Activated CD4-positive, alpha-beta T cell treated with anti-CD3 and anti-CD28 coated beads, Interleukin-2, amount 50 U/mL, for 1 hour (primary cell): ENCODE measurements around the gene SLCO3A1.

Source experiments
- DNase-seq: peaks from one replicate; pipeline ENCODE4 v3.0.0-alpha.2; 2020

Gene SLCO3A1

DNA sequence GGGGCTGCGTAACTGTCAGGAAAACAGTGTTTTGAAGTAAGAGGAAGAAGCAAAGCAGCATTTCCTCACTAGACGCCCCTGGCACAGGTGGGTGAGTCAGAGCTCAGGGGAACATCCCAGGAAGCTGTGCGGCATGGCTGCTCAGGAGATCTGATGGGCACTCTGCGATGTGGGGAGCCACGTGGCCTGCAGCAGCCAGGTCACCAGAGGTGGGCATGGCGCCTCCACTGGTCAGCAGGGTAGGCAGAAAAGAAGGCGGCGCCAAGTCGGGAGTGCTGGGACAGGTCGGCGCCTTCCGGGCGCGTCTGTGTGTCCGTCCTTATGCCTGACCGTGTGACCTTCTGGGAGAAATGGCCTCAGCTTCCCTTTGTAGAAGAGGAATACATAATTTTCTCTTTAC lies 290.3 kb downstream of the SLCO3A1 start:
- DNase-seq: no peak

DNA sequence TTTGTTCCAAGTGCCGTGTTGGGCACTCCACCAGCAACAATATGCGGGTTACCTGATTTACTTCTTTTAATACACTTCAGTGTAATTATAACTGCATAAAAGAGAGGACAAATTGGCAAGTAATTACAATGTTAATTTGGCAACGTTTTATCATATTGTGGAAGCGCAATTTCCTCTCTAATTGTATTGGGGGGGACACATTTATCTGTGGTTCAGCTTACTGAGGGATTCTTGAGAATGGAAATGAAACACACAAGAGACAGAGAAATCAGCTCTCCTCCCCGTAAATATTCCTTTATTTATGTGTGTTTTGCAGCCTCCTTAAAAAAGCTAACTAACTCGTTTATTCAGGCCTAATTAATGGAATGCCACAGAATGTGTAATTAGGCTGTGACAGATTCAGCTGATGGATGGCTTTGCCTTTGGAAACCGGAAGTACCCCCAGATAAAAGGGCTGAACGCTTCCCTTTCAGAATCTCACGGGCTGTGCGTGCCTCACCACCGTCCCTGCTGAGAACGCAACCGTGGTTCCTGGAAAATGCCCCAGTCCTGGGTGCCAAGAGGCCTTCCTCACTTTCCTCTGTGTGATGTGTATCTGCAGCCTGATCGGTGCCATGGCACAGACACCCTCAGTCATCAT lies 293.1 kb downstream of the SLCO3A1 start:
- no peak for DNase-seq

DNA sequence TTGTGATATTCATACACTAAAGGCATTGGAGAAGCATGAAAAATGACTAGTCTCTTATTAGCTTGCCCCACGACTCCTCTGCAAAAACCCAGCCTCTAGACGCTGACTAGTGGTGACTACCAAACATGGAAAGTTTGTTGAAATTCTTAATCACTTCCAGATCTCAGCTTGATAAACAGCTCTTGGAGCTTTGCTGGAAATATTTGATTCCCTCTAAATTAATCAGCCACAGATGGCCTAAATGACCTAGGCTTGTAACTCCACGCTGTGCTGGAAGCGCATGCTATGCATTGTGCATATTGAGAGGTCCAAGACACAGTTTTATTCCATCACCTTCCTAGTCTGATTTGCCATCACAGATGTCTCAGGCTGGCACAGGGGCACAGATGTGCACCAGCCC lies 295.5 kb downstream of the SLCO3A1 start:
- no peak for DNase-seq

DNA sequence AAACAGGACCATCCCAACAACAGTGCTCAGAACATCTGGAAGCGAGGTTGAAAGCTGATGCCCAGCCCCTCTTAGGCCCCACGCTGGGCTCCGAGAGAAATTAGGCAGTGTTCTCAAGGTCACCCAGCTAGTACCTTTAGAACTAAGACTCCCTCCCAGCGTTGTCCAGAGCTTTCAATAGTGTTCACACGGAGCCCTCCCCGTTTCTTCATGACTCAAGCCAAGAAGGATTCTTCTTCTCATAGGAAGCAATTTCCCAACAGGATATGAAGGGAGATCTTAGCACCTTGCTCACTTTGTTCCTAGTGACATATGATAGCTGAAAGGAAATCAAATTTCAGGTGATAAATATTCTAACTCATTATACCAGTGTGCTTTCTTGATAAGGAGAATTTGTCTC lies 296.0 kb downstream of the SLCO3A1 start:
- DNase-seq: no peak

DNA sequence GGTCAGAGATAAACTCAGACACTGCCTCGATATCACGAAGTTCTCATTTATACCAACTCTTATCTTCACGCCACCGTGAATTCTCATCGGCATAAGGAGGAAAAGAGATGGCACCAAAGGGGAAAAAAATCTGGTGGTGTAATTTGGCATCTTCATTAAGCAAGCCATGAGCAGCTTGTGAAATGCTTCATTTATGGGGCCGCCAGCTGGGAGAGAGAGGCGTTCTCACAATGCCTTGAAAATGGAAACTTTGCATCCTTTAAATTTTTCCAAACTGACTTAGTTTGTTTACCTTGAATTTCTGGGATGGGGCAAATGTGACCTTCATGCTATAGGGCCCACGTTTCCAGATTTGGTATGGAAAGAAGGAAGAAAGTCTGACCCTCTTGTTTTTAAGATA lies 297.7 kb downstream of the SLCO3A1 start:
- DNase-seq: no peak

DNA sequence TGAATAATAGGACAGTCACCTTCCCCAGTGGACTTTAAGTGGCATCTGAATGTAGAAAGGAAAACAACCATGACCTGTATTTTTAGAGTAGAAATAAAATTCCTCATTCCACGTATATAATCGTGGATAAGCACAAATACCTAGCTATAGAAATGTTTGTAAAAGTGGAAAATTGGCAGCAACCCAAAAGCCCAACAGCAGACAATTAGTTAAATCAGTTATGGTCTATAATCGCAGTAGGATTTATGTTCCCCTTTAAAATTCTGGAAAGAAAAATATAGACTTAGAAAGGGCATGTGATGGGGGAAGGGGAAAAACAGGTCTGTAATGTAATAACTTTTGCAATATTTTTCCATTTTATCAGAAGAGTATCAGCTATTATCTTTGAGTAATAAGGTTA lies 298.2 kb downstream of the SLCO3A1 start:
- DNase-seq: no peak

DNA sequence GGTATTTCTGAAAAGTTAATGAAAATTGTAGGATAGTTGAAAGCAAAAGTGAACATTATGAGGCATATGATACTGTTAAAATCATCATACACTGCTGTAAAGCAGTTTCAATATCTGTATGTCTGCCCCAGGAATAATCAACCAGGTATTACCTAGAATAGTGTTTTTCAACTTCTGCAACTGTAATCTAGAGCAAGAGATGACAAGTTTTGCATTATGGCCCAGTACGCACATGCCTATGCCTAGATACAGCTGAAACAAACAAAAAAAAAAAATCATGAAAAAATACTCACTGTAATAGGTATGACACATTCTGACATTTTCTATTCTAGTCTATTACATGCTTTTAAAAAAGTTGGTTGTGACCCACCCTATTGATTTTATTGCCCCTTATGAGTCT lies 299.5 kb downstream of the SLCO3A1 start:
- no peak for DNase-seq

DNA sequence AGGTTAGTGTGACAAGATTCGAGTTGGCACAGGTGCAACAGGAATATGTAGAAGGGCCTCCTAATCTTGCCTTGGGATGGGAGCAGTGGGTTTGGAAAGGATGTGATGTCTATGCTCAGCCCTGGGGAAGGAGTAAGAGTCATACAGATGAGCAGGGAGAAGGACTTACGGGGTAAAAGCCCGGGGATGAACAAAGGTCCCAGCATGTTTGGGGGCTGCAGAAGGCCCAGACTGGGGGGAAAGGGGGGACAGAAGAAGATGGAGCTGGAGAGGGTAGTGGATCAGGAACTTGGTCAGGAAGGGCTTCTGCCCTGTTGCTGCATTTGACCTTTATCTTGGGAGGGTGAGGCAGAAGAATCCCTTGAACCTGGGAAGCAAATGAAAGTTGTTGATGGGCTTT lies 300.1 kb downstream of the SLCO3A1 start:
- DNase-seq: no peak

DNA sequence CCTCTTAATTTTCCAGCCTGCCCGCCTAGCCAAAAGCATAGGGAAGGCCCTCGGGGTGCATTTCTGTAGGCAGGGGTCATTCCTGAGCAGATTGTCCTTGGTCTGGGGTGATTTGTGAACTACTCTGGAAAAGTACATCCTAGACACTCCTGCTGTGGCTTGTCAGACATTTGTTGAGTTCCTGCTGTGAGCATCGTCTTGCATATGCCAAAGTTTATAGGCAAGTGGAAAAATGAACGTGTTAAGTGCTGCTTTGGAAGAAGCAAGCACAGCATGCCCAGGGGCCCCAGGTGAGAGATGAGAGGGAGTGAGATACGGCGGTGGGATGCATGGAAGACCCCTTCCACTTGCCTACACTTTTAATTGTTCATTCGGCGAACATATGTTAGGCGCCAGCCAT lies 302.4 kb downstream of the SLCO3A1 start:
- no peak for DNase-seq

DNA sequence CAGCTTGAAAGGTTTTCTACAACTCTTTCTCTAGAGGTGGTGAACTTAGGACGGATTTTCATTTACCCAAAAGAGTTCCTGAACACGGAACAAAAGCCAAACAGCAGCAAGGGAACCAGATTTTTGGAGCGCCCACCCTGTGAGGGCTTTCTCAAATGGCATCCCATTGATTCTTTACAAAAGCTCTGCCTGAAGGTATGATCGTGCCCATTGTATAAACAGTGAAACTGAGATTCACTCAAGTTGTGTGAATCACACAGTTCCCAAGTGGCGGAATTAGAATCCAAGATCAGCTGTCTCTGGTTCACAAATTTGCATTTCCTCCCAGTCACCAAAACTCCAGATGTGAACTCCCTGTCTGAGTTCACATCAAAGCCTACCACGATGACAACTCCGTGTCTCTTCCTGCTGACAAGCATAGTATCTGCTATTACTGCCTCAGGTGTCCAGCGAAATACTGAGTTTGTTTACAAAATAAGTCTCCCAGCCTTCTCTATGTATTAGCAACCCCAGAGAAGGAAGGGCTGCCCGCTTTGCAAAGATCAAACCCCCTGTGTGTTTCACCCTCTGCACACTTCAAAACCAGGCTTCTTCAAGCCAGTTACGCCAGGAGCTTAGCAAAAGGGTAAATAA lies 304.3 kb downstream of the SLCO3A1 start:
- DNase-seq: no peak

DNA sequence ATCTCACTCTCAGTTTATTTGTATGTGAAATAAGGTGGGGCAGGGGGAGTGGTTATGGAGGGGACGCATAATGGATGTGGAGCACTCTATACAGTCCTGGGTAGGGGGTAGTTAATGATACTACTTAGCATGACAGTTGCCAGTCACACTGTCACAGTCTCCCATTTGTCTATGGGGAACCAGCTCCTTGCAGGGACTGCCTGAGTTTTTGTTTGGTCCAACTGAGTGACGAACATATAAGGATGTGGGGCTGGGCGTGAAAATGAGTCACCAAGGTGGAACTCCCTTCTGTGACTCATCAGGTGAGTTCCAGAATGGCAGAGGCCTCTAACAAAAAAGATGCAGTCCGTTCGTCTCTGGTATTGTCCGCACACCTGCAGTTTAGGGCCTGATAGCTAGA lies 304.9 kb downstream of the SLCO3A1 start:
- DNase-seq: no peak

DNA sequence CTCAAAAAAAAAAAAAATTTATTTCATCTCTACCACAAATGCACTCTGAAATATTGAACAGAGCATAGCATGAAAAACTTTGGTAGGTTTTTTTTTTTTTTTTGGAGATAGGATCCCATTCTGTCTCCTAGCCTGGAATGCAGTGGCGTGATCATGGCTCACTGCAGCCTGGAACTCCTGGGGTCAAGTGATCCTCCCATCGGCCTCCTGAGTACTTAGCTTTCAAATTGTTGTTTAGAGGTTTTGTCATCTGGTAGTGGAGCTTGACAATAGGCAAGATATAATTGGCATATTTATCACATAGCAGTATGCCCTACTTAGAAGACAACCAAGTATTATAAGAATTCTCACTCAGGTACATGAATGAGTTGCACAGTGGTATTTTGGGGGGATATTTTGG lies 306.0 kb downstream of the SLCO3A1 start:
- no peak for DNase-seq

DNA sequence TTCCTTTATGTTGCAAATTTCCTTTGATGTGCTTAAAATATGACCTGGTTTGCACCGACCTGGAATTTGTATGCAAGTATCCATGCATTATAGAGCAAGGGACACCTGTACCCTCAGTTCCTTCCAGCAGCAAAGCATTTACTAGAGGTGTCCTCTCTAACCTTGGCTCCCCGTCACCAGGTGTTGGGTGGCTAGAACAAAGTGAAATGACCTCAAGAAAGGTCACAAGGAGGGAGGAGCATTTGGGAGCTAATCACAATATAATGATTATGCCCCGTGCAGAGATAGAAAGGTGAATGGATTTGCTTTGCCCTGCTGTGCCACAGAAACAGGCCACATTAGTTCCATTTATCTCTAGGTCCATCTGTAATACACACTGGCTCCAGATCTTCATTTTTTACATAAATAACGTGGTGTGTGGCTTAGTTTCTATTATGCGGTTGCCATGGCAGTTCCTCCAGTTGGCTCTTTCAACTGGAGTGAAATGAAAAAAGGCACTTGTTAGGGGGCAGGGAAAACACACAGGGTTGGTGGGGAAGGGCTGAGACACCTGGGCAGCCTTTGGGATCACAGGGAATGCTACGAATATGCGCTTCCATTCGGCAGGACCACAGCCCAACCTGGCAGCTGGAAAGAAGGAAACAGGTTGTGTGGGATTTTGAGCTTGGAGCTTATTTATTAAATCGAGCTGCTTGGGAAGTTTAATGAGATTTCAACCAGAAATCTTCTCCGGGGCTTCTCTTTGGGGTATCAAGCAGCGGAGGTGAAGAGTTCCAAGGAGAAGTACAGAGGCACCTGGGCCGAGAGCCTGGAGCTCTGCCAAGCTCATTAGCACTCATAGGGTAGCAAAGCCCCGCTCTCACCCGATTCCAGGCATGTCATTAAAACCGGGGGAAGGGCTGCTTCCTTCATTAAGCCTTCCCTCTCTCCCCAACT lies 306.7 kb downstream of the SLCO3A1 start:
- DNase-seq: no peak

DNA sequence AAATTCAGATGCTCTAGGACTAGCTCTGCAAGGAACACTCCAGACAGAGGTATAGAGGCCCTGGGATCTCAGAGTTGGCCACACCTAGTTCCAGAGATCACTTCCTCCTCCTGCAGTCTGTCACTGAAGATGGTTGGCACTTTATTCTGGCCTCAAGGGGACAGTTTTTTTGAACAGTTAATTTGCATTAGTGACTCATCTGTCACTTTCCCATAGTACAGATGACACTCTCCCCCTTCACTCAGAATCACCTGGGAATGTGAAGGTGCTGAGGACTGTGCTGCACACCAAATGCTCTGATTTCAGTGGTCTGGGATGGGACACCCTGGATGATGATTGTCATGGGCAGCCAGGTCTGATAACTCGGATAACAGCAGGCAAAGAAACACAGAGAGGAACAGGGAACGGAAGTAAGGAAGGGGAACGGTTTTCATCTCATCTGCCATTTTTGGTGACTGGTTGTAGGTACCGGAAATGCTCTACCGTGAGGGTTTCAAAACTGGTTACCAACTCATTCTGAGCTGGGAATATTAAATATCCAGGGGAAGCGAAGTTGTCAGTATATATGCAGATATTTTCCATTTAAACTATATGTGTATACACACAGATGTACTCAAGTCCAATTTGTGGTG lies 307.6 kb downstream of the SLCO3A1 start:
- DNase-seq: no peak

DNA sequence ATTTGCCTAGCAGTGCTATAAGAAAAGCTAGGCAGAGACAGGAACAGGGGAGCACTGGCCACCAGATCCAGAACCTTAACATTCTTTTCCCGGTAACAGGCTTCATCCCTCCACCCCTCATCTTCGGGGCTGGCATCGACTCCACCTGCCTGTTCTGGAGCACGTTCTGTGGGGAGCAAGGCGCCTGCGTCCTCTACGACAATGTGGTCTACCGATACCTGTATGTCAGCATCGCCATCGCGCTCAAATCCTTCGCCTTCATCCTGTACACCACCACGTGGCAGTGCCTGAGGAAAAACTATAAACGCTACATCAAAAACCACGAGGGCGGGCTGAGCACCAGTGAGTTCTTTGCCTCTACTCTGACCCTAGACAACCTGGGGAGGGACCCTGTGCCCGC lies 309.1 kb downstream of the SLCO3A1 start:
- DNase-seq: no peak

DNA sequence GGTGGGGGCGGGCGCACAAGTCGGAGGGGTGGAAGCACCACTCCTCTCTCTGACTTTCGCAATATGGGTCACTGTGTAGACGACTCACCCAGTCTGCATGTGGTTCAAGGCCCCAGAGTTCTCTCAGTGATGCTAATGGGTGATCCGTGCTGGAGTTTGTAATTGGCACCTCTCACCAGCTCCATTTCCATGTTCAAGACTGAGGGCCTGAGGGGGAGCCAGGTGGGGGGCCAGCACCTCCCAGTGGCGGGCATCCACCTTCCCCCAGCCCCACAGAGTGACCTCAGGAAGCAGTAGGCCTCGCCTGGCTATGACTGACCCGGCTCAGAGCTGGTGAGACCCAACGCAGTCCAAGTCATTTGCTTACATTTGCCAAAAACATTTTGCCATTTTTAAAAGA lies 310.1 kb downstream of the SLCO3A1 start:
- no peak for DNase-seq

DNA sequence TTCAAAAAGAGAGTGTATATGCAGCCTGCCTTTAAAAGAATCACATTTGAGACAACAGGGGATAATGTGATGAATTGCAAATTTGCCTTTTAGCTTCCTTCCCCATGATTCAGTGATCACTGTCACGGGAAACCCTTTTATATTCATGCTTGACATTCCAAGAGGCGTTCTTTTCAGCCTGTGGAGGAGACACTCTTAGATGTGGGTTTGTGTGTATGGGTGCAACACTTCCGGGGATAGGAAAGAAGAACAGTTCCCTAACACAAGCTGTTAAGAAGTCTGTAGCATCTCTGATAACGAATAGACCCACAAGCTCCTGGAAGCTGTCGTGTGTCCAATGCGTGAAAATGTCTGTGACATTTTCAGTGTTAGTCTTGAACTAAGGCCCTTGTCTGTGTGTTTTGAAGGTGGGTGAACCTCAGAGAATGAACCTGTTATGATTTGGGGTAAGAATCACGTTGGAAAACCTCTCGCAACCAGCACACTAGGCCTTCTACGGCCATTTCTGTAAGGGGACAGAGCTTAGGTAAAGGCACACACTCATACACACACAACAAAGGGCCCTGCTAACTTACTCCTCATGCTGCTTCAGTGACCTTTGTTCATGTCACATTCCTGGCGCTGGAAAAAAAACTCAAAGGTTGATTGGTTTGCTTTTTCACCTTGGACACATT lies 311.0 kb downstream of the SLCO3A1 start:
- DNase-seq: no peak

DNA sequence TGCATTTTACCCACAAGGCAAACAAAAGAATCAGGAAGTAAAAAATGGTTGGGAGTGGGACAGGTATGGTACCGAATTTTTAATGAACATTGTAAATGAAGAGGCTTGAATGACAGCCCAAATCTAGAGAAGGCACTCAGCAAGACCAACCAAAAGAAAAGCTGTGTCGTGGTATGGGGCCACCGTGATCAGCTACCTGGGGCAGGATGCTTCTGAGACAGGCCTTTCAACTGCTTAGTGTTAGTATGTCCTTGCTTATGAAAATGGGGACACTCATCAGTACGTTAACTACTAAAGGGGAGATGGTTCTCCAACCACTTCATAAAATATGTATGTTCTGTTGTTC lies 311.5 kb downstream of the SLCO3A1 start:
- no peak for DNase-seq

DNA sequence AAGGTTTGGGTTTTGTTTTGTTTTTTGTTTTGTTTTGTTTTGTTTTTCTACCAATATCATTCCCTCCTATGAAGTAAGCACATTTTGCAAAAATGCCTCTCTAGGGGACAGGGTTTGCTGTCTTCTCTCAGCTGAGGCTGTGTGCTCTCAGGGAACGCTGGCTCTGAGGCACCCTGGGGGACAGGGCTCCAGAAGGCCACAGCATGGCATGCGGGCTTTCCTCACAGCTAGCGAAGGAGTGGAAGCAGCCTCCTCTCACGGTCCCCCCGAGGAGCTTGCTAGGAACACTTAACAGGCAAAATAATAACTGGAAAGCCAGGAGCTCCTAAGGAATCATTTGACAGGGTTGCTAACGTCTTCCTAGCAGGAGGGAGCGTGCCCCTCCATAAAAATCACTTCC lies 312.5 kb downstream of the SLCO3A1 start:
- no peak for DNase-seq

DNA sequence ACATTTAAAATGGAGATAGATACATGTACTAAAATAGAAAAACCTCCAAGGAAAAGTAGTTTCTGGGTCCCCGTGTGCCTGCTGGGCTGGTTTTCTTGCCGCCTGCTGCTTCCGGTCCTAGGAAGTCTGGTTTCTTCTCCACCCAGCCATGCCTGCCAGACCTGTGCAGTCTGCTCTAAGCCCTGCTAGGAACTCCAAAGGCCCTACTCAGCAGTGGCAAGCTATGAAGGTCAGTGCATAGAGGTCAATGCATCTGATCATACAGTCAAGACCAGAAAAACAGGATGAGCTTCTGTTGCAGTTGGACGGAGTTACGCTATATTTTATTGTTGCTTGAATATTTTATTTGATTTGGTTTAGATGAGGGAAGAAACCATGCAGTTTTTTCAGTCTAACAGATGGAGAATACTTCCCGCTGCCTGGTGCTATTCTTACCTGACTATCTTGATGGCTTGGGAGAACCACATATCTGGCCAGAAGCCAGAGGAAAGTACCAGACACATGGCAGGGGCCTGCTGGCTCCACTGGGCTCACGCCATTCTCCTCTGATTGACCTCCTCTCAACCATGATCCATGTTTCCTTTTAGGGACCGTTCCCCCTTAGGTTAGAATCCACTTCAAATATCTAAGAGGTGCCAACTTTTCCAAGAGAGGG lies 313.4 kb downstream of the SLCO3A1 start:
- no peak for DNase-seq

DNA sequence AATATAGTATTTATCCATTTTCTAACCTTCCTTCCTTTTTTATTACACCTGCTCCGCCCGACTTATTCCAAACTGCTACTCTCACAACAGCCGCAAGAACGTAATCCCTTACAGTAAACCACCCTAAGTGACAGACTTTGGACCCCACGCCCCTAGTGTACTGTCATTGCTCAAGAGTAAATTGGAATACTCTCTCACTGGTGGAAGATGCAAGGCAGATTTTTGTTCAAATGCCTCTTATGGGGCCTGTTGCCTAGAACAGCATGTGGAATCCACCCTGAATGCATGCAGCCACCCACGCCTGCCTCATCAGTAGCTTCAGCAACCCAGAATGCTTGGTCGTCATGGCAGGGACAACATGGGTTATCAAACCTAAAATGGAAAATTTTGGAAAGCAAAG lies 313.9 kb downstream of the SLCO3A1 start:
- DNase-seq: no peak

DNA sequence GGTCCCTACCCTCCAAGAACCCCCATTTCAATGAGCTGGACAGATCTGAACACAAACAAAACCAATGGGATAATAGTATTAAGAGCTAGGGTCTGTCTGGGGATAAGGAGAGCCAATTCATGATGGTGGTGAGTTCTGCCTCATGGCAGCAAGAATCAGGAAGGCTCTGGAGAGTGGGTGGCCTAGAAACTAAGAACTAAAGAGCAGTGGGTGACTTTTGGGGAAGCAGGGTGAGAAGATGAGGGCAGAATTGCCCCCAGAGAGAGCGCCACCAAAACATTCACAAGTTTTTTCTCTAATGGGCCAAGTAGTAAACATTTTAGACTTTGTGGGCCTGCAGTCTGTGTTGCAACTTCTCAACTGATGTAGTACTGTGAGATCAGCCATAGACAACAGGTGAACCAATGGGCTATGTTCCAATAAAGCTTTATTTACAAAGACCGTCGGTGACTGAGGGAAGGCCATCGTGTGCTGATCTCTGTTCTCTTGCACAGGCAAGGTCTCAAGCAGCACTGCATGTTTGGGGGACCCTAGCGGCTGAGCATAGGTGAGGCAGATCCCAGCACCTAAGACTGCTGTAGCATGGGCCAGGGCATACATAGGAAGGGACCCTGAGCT lies 314.7 kb downstream of the SLCO3A1 start:
- no peak for DNase-seq
